HG03135 (cell line): ENCODE measurements around the gene LCN6.
A peak's percentile ranks its signal among the peaks of the same experiment; 100 is the strongest.

Experiments
- ATAC-seq: cut with Tn5 transposase; IDR thresholded peaks from one replicate; pipeline ENCODE4 v1.9.1; 2021; ENCODE audit warnings: mild to moderate bottlenecking, moderate library complexity; ENCODE audit not compliant: unreplicated experiment

Gene LCN6

GRCh38 chr9:136746155-136746490 lies 2.2 kb downstream of the LCN6 start:
- no peak for ATAC-seq

GRCh38 chr9:136745389-136746154 lies 2.8 kb downstream of the LCN6 start:
- ATAC-seq = no peak

- no peak for ATAC-seq
Observed at GRCh38 chr9:136744773-136745172, 3.6 kb downstream of the LCN6 start.

GRCh38 chr9:136743639-136744211 lies 4.6 kb downstream of the LCN6 start:
- no peak for ATAC-seq

DNA sequence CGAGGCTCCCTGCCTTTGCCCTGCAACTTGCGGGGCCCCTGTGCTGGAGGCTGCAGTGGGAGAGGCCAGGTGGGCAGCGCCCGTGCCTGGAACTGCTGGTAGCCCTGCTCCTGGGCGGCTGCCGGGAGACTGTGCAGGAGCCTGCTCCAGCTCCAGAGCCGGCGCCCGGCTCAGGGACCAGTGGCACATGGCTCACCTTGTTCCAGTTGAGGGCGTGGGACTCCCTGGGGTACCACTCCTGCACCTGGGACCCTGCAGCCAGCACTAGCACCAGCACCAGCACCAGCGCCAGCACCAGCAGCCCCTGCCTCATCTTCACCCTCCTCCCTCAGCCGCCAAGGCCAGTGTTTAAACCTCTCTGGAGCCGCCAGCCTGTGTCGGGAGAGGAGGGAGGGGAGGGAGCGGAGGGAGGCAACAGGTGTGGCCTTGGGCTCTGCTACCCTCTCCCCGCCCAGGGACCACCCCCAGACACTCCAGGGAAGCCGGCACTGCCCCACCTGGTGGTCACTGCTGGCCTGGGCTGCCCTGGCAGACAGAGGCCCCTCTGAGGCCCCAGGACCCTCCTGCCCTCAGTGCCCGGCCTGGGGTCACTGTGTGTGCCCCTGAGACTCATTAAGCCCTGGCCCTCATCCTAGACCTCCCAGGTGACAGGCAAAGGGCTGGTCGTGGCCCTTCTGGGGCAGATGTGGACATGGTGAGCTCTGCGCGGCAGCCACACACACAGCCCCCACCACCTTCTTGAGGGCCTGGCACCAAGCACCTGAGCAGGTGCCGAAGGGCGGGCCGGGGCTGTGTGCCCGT lies 5.5 kb downstream of the LCN6 start, which contains the start of gene LCN10:
TSS of gene LCN10 (minus strand) at position 350 of the 801 bp plus-strand sequence. CDS start at position 313, 37 bp downstream.
- ATAC-seq = no peak

DNA sequence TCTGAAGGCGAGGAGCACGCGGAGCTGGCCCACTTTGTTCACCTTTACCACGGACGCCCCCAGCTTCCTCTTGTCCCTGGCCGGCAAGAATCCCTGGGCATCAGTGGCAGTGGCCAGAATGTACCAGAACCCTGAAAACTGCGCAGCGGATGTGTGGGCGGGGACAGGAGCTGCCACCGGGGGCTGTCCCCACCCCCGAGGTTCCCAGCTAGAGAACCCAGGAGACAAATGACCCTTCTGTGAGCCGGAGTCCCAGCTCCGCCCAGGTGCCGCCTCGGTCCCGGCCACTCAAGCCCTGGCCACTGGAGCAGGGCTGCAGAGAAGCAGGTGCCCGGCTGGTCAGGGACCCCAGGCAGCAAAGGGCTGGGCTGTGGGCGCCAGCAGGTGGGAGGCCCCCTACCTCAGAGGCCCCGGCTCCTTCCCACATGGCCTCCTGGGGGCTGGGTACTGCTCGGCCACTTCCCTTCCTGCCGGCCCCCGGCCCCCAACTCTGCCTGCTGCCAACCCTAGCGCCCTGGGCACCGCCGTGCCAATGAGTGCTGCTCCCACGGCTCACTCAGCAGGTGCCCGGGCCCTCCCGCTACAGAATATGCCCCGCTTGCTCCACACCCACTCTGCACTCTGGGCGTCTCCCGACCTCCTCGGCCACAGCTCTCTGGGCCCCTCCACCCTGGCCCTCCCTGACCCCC lies 6.3 kb downstream of the LCN6 start:
- ATAC-seq = no peak

DNA sequence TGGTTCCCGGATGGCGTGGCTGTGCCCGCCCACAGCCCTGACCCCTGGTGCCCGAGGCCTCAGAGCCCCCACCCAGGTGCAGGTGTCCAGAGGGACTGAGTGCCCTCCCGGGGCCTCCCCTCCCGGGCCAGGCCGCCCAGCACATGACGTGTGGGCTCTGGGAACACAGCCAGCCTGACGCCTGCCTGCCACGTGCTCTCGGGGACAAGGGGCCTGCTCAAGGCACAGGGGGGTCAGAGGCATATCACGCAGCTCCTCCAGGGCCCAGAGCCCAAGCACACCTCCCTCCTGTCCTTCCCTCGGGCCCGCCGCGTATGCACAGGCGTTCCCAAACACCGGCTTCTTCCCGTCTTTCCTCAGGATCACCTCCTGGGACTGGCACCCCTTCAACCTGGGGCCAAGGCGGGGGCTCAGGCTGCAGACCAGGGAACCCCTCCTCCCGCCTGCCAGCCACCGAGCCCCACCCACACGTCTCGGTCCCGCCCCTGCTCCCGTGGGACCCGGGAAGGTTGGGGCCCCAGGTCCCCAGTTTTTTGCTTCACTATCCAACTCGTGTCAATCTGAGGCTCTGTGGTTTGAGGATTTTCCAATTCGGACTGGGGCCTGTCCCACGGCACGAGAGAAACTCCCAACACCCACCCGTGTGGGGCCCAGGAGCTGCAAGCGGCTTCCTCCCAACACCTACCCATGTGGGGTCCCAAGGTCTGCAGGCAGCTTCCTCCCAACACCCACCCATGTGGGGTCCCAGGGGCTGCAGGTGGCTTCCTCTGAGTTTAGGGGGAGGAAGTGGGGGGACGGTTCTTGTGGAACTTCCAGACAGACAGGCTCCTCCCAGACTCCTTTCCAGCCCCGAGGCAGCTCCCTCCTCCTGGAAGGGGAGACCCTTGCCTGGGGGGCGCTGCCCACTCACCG lies 7.1 kb downstream of the LCN6 start:
- ATAC-seq = no peak

- ATAC-seq = no peak
Observed at GRCh38 chr9:136740491-136740890, 7.8 kb downstream of the LCN6 start.

GRCh38 chr9:136740069-136740468 lies 8.3 kb downstream of the LCN6 start:
- ATAC-seq = no peak

GRCh38 chr9:136739509-136739908 lies 8.8 kb downstream of the LCN6 start:
- no peak for ATAC-seq

- ATAC-seq = no peak
Observed at GRCh38 chr9:136738960-136739359, 9.4 kb downstream of the LCN6 start.

DNA sequence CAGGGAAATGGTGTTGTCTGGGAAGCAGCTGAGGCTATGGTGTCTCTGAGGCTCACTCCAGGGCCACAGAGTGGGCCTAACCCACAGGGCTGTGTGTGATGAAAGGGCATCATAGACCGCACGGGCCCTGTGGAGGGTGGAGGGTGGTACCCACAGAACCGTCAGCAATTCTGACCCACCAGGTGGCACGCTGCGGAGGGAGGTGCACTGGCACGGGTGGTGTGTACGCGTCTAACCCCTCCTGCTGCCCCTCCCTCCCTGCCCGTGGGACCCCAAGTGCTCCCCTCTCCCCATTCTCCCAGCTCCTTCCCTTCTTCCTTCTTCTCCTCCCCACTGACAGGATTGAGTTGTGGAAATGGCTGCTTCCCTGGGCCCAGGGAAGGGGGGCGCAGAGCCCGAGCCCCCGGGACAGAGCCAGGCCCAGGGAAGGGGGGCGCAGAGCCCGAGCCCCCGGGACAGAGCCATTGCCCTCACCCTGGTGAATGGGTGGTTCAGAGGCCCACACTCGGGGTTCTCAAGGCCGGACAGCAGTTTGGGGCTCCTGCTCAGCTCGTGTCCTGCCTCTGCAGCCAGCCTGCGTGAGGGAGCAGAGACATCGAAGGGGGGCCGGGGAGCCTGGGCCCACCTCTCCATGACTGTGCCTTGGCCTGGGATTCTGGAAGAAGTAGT lies 12.4 kb downstream of the LCN6 start:
- no peak for ATAC-seq

DNA sequence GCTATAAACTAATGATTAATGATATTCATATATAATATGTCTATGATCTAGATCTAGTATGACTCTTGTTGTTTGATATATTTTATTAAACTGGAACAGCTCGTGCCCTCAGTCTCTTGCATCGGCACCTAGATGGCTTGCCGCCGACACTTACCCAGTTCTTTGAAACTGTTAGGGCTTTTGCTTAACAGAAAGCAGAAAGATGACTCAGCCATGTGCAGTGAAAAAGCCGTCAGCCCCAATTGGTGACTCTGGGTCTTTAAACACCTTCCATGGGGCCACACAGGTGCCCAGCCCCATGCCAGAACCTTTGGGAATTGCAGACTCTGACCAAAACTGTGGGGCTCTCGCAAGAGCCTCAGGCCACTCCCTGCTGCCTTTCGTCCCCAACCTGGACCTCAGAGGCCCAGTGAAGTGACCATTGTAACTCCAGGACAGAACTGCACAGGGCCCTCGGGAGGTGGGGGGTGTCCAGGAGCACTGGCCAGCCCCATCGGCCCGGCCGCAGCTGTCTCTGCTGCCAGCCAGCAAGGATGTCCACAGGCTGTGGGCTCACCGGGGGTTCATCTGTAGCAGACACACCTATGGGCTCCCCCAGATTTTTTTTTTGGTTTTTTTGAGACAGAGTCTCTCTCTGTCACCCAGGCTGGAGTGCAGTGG lies 13.4 kb downstream of the LCN6 start:
- no peak for ATAC-seq

DNA sequence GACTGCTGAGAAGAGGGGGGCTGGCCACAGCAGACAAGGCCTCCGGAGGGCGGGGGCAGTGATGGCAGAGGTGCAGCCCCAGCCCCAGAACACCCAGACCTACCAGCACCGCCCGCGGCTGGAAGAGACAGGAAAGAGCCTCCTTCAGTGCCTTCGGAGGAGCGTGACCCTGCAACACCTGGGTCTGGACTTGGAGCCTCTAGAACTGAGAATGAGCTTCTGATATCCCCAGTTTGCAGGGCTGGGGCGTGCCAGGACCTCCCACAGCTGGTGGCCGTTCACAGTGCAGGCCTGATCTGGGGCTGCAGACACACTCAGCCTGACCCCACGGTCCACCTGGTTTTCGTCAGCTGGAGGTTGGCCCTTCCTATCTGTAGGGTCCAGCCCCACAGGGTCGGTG lies 14.7 kb downstream of the LCN6 start:
- ATAC-seq = no peak

DNA sequence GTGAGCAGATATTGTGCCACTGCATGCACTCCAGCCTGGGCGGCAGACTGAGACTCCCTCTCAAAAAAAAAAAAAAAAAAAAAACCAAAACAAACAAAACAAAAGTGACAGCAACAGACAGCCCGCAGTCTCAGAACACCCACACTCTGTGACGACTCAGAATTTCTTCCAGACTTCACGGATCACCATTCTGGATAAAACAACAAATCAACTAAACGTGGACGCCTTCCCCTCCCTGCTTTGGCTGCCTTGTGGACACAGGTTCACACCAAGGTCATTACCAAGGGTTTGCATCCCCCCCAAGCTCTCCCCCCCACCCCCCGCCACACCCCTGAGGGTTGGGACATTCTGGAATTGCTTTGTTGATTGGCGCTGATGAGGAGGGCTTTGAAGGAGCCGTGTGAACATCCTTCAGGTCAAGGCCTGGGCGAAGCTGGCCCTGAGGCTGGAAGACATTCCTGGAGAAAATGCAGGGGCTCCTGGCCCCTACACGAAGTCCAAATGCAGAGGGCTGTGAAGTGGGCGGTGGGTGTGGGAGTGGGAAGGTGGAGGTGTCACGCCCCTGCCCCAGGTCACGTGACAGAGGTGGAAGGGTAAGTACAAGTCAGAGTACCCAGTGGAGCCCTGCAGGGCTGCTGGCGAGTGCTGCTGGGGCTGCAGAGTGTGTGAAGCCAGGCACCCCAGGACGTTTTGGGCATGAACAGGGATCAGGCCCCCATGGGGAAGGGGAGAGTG lies 15.7 kb downstream of the LCN6 start:
- ATAC-seq = no peak

GRCh38 chr9:136729926-136730325 lies 18.4 kb downstream of the LCN6 start:
- ATAC-seq = no peak

DNA sequence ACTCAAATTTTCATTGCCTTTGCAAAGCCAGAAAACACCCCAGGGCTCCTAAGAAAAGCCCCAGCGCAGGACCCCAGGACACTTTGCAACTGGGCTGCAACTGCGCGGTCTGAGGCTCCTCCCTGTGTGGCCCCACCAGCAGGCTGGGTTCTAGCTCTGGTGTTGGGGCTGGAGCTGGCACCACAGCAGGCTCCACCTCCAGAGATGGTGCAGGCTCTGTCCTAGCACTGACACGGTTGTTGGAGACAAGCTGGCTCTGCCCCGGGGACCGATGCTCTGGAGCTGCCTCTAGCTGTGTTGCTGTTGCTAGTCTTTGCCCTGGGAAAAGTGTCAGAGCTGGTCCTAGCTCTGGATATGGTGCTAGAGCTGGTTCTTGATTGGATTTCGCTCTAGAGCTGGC lies 19.2 kb downstream of the LCN6 start:
- ATAC-seq = no peak

DNA sequence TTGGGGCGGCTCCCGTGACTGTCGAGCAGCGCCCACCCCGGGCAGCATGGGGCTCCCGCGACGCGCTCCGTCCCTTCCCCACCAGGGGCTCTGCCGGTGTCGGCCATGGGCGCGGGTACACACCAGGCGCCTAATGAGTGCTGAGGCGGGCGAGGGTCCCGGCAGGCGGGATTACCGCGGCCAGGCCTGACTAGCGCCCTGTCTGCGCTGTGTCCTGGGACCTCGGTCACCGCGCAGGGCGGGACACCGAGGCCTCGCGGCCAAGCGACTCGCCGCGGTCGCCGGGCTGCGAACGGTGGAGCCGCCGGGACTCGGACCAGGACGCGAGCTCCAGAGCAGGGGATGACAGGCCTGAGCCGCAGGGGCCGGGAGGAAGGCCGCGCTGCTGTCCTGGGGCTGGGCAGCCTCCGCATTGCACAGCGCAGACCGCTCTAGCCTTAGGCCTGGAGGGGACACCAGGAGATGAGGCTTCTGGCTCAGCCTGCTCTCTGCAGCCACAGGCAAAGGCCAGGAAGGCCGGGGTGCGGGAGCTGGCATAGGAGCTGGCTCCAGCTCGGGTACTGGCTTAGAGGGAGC lies 19.7 kb downstream of the LCN6 start:
- ATAC-seq = peak; percentile 10
